ENCODE data around the gene MORN2. TPM values are rescaled to one million over a fixed set of nuclear protein-coding genes. Genes with fewer than 3 reads are reported as not detected.
"Not testable (repeated sequence)": the region's sequence is repeated elsewhere in the genome, so short reads cannot be mapped to it uniquely, and the experiment has no call there.

MORN2 gene
- polyA plus RNA-seq (ENCODE audit: insufficient read length): 8.6 TPM

DNA sequence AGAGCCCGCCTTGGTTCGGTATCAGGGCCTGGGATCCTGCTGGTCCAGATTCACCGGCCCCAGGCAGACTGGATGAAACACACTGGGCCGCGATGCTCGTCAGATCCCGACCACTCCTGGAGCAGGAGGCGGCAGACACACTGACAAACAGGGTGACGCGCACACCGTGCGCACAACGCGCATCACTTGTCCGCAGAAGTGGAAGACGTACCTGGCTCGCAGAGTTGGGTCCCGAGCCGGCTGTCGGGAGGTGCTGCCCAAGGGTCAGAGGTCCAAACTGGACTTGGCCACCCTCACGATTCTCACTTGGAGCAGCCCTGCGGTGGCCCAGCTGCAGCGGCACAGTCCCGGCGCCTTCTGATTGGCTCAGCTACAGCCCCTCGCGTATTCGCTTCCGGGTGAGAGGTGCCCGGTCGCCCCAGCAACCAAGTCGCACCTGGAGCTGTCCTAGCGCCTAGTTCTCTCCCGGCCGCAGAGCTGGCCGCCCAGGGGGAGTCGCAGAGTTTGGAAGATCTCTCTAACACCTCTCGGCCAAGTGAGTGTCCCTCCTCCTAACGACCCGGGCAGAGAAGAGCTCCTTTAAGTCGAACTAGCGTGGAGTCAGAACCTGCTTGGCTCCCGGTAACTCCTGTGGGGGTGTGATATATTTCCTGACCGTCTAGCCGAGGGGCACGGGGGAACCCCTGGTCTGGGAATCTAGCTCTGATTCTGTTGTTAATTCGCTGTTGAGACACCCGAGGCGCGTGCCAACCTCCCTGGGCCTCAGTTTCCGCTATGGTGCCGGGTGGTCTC lies at the start of gene MORN2, which contains the start of gene DHX57:
TSS of gene MORN2 (plus strand) at position 401 of the 792 bp plus-strand sequence.
TSS of gene DHX57 (minus strand) at position 359 of the 792 bp plus-strand sequence. CDS start 7,529 bp downstream, outside the sequence.
- peak; percentile 45 for DNase-seq (ENCODE audit: low read depth)

DNA sequence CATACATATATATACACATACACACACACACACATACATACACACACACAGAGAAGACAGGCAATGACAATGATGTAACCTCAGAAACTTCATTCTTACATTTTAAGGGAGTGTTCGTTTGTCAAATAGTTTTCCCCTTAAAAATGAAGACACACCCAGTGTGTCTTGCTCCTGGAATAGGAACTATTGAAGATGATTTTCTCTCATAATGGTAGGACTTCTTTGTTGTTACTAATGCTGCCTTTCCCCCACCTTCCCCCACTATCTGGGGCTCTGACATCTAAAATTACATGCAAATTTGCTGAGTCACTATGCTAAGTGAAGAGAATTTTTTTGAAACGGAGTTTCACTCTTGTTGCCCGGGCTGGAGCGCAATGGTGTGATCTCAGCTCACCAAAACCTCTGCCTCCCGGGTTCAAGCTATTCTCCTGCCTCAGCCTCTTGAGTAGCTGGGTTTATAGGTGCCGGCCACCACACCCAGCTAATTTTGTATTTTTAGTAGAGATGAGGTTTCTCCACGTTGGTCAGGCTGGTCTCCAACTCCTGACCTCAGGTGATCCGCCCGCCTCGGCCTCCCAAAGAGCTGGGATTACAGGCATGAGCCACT lies 48.1 kb upstream of the MORN2 start:
- not testable (repeated sequence) for DNase-seq (ENCODE audit: low read depth)

DNA sequence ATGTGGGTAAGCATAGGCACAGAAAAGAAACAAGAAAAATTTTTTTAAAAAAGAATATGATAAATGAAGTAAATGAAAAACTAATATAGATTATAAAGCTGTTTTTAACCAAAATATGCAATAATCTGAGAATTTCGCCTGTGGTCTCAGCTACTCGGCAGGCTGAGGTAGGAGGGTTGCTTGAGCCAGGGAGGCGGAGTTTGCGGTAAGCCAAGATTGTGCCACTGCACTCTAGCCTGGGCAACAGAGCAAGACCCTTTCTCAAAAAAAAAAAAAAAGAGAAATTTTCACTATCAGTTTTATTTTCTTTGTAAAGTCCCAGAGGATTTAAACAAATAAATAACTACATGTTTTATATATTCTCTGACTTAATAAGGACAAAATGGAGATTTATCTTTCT lies 47.3 kb upstream of the MORN2 start:
- no peak for DNase-seq (ENCODE audit: low read depth)

DNA sequence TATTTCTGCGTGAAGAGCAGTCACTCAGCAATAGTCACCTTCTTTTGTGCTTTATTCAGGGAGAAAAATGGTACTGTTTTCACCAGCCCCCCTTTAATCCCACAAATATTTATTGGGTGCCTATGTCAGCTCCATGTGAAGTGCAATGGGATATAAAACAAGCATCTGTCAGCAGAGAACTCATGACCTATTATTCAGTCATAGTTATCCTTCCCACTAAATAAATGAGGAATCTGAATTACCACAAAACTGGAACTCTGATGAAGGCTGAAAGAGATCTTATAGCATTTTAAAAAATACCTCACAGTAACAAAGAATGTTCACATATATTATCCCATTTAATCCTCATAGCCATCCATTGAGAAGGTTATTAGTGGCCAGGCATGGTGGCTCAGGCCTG lies 45.8 kb upstream of the MORN2 start:
- no peak for DNase-seq (ENCODE audit: low read depth)

DNA sequence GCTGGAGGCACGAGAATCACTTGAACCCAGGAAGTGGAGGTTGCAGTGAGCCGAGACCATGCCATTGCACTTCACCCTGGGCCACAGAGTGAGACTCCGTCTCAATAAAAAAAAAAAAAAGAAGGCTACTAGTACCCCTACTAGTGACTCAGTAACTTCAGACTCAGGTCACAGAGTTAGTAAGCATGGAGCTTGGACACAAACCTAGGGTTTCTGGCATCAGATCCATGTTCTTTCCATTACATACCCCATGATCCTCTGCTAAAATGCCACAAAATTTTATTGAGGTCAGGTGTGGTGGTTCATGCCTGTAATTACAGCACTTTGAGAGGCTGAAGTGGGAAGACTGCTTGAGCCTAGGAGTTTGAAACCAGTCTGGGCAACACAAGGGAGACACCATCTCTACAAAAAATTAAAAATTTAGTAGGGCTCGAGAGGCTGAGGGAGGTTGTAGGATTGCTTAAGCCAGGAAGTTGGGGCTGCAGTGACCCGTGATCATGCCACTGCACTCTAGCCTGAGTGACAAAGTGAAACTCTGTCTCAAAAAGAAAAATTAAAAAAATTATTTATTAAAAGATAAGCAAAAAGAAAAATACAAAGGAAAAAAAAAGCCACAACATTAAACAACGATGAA lies 45.1 kb upstream of the MORN2 start:
- no peak for DNase-seq (ENCODE audit: low read depth)

DNA sequence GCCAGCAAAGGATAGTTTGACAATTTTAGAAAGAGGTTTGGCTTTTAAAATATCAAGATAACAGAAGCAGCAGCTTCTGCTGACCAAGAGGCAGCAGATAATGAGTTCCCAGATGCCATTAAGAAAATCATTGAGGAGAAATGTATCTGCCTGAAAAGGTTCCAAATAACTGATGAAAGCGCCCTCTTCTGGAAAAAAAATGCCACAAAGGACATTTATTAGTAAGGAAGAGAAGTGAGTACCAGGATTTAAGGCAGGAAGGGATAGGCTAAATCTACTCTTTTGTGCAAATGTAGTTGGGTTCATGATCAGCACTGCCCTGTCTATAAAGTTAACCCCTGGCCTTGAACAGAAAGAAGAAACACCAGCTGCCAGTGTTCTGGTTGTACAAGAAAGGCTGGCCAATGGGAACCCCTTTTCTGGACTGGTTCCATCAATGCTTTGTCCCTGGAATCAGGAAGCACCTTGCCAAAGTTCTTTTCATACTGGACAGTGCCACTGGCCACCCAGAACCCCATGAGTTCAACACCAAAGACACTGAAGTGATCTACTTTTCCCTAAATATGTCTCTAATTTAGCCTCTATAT lies 40.7 kb upstream of the MORN2 start:
- no peak for DNase-seq (ENCODE audit: low read depth)

DNA sequence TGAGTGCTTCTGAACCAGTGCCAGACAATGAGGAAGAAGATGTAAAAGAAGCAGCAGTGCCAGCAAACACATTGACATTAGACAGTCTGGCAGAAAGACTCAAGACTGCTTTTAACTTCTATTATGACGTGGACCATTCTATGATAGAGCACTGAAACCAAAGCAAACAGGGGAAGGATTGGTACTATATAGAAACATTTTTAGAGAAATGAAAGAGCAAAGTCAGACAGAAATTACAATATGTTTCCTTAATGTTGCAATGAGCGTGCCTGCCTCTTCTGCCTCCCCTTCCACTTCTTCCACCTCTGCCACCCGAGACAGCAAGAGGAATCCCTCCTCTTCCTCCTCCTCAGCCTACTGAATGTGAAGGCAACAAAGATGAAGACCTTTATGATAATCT lies 39.8 kb upstream of the MORN2 start:
- peak; percentile 17 for DNase-seq (ENCODE audit: low read depth)

DNA sequence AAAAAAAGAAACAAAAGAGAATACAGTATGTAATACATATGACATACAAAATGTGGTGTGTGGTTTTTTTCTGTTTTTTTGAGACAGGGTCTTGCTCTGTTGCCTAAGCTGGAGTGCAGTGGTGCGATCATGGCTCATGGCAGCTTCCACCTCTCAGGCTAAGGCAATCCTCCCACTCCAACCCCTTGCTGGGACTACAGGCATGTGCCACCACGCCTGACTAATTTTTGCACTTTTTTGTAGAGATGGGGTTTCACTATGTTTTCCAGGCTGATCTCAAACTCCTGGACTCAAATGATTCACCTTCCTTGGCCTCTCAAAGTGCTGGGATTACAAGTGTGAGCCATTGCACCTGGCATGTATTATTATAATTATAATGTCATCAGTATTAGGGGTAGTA lies 39.0 kb upstream of the MORN2 start:
- DNase-seq (ENCODE audit: low read depth): no peak

DNA sequence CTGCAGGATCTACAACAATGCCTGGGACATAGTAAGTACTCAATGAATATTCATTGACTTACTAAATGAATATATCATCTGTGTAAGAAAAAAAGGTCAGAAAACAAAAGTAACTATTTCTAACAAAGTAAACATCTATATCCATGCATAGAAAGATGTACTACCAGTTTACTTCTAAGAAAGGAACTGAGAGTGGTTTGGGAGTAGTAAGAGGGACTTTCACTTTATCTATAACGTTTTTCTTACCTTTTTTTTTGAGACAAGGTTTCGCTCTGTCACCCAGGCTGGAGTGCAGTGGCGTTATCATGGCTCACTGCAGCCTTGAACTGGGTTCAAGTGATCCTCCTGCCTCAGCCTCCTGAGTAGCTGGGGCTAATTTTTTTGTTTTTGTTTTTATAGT lies 25.7 kb upstream of the MORN2 start:
- no peak for DNase-seq (ENCODE audit: low read depth)

DNA sequence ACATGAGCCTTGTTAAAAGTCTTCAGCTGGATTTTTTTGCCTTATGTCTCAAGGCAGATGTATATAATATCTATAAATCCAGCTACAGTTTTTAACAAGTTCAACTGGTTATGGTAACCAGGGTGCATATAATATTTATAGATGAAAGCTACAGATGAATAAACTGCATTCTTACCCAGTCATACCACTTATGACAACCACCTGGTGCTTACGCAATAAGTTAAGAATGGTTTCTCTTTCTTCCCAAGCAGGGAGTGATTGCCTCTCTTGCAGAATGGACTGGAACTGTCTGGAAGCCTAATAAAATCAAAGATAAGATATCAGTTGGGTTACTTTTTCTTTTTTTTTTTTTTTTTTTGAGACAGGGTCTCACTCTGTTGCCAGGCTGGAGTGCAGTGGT lies 19.6 kb upstream of the MORN2 start:
- DNase-seq (ENCODE audit: low read depth): no peak

DNA sequence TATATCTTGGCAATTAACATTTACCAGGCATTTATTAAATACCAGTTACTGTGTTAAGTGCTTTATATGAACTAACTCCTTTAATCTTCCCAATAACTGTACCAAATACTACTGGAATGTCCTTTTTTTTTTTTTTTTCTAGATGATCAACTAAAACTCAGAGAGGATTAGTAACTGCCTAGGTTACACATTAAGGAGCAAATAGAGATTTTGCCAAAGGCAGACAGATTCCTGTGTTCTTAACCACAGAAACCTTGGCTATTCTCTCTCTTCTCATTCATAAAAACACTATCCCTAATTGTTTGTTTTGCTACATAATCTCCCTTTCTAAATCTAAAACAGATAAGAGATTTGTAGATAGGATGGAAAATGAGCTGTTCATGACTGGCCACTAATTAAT lies 13.3 kb upstream of the MORN2 start:
- no peak for DNase-seq (ENCODE audit: low read depth)

DNA sequence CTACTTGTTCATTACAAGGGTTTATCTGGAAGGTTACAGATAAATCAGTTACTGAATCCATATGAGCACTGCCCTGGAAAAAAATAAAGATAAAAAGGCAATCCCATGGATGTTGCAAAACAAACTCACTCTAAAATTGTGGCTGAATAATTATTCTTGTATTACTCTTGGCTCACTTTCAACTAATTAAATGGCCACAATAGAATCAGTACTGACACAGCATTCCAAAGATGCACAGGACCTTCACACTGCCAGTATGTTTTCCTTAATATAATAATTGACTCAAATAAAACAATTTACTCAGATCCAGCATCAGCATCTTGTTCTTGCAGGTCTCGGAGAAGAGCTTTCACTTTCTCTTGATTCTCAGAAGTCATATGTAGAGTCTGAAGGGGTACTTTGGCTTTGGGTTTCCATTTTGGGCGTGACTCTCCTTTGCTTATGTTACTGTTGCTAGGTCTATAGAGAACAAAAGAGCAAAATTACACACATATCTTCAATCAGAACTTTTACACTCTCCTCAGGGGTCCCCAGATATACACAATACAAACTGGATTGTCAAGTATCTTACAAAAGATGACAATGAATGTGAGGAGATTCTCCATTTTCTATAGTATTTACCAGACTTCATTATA lies 12.6 kb upstream of the MORN2 start:
- no peak for DNase-seq (ENCODE audit: low read depth)

DNA sequence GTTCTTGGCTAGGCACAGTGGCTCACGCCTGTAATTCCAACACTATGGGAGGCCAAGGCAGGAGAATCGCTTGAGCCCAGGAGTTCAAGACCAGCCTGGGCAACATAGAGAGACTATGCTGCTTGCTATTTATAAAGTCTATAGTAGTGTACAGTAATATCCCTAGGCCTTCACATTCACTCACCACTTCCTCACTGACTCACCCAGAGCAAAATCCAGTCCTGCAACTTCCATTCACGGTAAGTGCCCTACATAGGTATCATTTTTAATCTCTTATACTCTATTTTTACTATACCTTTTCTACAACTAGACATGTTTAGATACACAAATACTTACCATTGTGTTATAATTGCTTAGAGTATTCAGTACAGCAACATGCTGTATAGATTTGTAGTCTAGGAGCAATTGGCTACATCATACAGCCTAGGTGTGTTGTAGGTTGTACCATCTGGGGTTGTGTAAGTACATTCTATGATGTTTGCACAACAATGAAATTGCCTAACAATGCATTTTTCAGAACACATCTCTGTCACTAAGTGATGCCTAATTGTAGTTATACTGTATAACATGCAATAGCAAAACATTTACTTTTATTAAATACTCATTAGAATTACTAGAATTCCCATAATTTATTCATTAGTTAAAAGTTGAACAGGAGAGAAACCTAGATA lies 8.9 kb upstream of the MORN2 start:
- no peak for DNase-seq (ENCODE audit: low read depth)

DNA sequence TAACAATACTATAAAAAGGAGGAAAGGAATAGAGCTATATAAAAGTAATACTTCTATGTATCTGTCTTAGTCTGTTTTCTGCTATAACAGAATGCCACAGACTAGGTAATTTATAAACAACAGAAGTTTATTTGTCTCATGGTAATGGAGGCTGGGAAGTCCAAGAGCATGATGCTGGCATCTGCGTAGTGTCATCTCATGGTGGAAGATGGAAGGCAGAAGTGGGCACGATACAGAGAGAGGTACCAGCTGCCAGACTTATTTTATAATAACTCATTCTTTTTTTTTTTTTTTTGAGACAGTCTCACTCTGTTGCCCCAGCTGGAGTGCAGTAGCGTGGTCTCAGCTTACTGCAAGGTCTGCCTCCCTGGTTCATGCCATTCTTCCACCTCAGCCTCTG lies 4.3 kb upstream of the MORN2 start:
- DNase-seq (ENCODE audit: low read depth): no peak

DNA sequence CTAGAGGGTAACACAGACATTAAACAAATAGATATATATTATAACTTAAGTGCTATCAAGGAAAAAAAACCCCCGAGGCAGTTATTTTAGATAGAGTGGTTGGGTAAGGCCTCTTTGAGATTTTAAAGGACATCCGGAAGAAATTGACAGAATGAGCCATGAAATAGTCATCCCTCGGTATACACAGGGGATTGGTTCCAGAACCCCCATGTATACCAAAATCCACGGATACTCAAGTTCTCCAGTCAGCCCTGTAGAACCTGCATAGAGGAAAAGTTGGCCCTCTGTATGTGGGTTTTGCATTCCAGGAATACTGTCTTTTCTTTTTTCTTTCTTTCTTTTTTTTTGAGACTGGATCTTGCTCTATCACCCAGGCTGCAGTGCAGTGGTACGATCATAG lies 2.0 kb upstream of the MORN2 start:
- DNase-seq (ENCODE audit: low read depth): no peak

DNA sequence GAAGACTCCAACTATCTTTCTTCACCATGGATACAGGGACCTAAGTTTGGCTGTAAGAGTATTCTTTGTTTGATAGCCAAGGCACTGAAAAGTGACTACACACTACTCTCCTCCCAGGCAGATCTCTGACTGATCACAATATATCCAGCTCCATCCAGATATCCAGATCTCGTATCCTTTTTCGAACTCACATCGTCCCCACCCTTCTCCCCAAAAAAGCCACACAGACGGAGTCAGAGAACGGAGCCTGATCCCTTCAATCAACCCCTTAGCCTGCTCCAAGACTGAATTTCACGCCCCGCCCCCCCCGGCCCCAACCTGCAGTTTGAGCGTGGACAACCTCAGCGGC lies 575 bp upstream of the MORN2 start:
- DNase-seq (ENCODE audit: low read depth): peak; percentile 2

DNA sequence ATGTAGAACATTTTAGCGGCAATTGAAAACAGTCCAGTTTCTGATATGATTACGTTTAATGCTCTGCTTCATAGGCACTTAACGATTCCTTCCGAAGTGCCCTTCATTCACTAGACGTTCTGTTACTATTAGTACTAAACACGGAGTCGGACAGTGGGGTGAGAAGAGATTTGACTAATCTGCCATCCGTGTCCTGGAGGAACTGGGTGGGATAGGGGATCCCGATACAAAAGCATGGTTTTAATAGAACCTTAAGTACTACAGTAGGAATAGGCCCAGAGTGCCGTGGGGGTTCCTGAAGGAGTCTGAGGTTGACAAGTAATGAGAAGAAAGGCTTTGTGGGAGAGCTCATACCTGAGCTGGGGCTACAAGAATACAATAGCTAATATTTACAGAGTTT lies 631 bp downstream of the MORN2 start:
- no peak for DNase-seq (ENCODE audit: low read depth)

DNA sequence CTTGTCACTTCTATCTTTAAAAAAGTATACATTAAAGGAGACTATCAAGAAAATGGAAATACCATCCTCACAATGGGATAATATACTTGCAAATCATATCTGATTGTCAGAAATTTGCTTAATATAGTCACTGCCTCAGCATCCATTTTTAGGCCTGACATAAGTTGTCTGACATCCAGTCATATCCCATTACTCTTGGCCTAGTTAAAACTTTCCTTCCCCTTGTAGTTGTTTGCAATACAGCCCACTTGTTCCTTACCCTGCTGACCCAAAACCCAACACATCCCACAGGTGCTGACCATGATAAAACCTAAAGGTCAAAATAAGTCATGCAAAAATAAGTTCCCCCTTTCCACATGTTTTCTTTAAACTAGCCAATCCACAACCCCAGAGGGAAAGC lies 10.3 kb downstream of the MORN2 start:
- DNase-seq (ENCODE audit: low read depth): no peak

DNA sequence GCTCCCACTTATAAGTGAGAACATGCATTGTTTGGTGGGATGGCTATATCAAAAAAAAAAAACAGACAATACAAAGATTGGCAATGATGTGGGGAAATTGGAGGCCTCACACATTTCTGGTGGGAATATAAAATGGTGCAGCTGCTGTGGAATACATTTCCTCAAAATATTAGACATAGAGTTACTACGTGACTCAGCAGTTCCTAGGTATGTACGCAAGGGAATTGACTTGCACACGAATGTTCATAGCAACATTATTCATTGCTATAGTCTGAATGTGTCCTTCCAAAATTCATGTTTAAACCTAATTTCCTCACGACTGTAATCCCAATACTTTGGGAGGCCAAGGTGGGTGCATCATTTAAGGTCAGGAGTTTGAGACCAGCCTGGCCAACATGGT lies 11.6 kb downstream of the MORN2 start:
- no peak for DNase-seq (ENCODE audit: low read depth)

DNA sequence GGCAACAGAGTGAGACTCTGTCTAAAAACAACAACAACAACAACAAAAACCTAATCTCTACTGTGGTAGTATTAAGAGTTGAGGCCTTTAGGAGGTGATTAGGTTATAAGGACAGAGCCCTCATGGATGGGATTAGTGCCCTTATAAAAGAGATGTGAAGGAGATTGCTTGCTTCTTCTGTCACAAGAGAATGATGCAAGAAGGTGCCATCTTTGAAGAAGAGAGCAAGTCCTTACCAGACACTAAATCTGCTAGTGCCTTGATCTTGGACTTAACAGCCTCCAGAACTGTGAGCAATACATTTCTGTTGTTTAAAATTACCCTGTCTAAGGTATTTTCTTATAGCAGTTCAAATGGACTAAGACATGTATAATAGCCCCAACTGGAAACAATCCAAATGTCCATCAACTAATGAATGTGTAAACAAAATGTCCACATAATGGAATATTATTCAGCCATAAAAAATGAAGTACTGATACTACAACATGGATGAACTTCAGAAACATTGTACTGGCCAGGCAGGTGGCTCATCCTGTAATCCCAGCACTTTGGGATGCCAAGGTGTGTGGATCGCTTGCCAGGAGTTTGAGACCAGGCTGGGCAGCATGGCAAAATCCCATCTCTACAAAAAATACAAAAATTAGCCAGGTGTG lies 12.3 kb downstream of the MORN2 start:
- no peak for DNase-seq (ENCODE audit: low read depth)

DNA sequence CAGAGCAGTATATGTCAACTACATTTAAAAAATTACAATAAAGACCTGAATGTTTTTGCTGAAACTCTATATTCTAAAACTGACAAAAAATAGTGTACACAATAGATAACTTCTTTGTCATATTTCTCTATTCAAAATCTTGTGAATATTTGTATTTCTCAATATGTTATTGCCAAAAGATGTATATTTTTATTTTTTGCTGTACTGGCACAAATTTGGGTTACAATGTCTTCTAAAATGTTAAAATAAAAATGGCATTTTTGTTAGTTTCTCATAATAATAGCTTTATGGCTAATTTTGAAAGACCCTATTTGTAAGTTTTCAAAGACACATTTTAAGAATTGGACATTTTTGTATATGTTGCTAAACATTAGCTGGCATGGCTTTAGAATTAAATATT lies 13.3 kb downstream of the MORN2 start:
- no peak for DNase-seq (ENCODE audit: low read depth)
